GM18499 (cell line): ENCODE data around the gene SSR1.
"Not testable (repeated sequence)": the region's sequence is repeated elsewhere in the genome, so short reads cannot be mapped to it uniquely, and the experiment has no call there.

Experiments
- ATAC-seq: cut with Tn5 transposase; IDR thresholded peaks from one replicate; pipeline ENCODE4 v1.9.1; 2021; ENCODE audit warnings: moderate number of reproducible peaks; ENCODE audit not compliant: insufficient read depth, unreplicated experiment

Gene SSR1

DNA sequence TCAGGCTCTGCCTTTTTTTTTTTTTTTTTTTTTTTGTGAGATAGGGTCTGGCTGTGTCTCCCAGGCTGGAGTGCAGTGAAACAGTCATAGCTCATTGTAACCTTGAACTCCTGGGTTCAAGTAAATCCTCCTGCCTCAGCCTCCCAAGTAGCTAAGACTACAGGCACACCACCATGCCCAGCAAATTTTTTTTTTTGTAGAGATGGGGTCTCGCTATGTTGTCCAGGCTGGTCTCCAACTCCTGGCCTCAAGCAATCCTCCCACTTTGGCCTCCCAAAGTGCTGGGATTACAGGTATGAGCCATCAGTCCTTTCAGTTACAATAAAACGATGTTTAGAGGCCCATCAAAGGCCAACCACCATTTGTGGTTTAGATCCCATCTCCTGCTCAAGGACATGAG, 6.4 kb upstream of the SSR1 start:
- ATAC-seq, result not testable (repeated sequence)

GRCh38 chr6:7317538-7317937, 4.5 kb upstream of the SSR1 start:
- no peak for ATAC-seq

DNA sequence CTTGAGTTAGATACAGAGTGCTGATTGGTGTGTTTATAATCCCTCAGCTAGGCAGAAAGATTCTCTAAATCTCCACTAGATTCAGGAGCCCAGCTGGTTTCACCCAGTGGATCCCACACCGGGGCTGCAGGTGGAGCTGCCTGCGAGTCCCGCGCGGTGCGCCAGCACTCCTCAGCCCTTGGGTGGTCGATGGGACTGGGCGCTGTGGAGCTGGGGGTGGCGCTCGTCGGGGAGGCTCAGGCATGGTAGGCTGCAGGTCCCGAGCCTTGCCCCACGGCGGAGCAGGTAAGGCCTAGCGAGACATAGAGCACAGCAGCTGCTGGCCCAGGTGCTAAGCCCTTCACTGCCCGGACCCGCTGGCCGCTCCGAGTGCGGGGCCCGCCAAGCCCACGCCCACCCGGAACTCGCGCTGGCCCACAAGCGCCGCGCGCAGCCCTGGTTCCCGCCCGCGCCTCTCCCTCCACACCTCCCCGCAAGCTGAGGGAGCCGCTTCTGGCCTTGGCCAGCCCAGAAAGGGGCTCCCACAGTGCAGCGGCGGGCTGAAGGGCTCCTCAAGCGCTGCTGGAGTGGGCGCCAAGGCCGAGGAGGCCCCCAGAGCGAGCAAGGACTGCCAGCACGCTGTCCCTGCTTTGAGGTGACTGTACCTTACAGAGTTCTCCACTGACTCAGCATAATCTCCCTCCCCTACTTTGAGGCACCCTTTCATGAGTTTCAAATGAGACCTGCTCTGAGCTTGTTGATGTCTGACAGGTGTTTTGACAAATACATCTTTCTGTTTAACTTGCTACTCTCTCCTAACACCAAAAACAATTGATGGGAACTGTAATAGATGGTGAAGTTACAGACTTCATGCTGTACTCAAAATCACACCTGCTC, 3.9 kb upstream of the SSR1 start:
- ATAC-seq, result no peak

- no peak for ATAC-seq
These were observed 3.0 kb upstream of the SSR1 start for GRCh38 chr6:7315948-7316365.

GRCh38 chr6:7315087-7315947, 2.3 kb upstream of the SSR1 start:
- not testable (repeated sequence) for ATAC-seq

DNA sequence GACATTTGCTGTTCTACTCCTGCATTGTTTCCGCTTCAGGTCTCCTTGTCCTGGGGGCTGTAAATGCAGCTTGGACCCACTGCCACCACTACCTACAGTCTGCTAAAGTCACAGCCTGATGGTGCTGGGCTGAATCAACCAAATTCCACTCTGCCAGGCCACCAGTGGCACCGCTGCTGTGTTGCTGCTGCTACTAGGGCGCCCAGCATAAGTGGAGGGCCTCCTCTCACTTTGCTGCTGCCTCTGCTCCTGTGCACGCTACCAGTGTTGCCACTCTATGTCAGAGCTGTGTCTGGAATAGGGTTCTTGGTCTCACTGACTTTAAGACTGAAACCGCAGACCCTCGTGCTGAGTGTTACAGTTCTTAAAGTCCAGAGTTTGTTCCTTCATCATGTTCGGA, 1.4 kb upstream of the SSR1 start:
- ATAC-seq, result no peak

GRCh38 chr6:7313505-7314165, 636 bp upstream of the SSR1 start:
- no peak for ATAC-seq

DNA sequence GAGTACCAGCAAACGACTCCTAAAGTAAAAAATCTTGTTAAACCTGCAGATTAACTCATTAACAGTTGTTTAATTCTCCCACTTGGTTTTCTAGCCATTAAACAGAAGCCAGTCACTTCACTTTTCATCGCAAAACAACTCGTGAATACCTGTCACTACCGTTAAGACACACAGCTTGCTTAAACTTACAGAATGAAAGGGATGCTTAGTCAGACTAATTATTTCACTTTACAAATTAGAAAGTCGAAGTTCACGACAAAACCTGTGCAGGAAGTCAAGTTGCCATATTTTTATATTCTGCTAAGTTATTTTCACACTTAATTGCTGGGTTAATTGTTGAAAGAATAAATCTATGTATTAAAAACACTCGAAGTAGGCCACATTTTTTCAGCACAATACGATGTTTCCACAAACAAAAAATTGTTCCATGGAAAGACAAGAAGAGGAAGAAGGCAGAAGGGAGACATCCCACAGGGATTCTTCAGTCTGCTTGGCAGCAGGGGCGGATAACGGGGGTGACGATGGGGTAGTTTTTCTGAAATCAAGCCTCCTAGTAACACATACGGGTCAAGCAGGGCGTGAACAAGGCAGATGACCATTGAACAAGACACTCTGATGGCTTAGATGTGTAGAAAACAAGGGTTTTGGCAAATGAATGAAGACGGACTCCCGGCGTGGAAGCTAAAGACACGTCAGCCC, 933 bp downstream of the SSR1 start:
- ATAC-seq, result peak; percentile 4

DNA sequence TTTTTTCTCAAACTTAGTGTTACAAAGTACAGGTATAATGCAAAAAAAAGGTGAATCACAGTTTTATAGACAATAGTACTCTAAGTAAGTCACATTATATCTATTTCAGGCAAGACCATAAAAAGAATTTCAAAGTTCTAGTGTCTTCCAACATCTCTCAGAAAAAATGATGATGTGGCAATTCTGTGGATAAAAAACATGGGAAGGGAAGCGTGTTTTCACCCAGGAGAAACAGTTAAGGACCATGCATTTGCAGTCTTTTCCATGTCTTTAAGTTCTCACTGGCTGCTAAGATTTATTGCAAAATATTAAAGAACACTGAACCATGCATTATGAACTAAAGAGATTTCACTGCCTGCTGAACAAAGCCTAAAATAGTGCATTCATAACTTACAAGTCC, 1.8 kb downstream of the SSR1 start:
- no peak for ATAC-seq

DNA sequence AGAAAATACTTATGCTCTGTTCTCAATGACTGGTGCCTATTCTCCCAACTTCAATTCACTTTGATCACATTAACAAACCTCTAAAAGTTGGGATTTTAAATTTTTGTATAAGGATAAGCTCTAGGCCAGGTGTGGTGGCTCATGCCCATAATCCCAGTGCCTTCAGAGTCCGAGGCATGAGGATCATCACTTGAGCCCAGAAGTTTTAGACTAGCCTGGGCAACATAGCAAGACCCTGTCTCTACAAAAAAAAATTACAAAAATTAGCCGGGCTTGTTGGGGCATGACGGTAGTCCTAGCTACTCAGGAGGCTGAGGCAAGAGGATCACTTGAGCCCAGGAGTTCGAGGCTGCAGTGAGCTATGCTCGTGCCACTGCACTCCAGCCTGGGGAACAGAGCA, 3.9 kb downstream of the SSR1 start:
- ATAC-seq, result no peak

DNA sequence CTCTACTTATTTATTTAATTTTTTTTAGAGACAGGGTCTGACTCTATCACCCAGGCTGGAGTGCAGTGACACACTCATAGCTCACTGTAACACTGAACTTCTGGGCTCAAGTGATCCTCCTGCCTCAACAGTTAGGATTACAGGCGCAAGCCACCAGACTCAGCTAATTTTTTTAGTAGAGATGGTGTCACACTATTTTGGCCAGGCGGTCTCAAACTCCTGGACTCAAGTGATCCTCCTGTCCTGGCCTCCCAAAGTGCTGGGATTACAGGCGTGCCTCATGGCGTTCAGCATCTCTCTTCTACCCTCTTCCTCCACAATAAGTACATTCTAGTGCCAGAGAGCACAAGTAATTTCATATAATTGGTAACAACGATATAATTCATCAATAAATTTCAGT, 5.5 kb downstream of the SSR1 start:
- no peak for ATAC-seq

- no peak for ATAC-seq
These were observed 8.2 kb downstream of the SSR1 start for GRCh38 chr6:7304821-7305220.

DNA sequence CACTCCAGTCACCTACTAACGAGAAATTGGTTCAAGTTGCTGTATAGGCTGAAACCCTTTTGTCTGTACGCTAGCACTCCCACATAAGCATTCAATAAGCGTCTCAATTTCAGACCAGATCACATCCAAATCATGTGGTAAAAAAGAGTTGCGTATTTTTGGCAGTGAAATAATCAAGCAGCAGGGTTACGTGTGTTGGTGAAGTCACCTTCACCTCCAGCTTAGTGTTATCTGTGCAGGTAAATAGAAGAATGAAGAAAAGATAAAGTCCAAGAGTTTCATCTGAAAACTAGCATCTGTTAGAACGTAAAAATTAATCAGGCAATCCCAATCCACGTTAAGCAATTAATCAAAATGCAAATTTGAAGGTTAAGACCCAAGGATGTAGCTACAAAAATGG, 11.3 kb downstream of the SSR1 start:
- ATAC-seq, result no peak

GRCh38 chr6:7300926-7301325, 12.1 kb downstream of the SSR1 start:
- no peak for ATAC-seq

- ATAC-seq, result no peak
These were observed 14.9 kb downstream of the SSR1 start for GRCh38 chr6:7298113-7298512.

DNA sequence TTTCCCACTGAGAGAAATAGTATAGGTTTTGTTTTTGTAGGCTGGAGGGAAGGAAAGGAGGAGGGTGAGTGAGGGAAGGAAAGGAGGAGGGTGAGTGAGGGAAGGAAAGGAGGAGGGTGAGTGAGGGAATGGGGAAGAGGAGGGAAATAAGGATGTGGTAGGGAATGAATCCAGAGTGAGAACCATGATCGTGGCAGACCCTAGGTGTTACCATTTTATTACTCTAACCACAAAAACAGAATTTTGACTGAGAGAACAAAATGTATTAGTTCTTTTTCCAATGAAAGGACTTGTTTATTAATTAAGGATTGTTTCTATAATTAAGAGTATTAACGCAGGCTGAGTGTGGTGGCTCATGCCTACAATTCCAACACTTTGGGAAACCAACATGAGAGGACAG, 16.4 kb downstream of the SSR1 start:
- ATAC-seq, result no peak

DNA sequence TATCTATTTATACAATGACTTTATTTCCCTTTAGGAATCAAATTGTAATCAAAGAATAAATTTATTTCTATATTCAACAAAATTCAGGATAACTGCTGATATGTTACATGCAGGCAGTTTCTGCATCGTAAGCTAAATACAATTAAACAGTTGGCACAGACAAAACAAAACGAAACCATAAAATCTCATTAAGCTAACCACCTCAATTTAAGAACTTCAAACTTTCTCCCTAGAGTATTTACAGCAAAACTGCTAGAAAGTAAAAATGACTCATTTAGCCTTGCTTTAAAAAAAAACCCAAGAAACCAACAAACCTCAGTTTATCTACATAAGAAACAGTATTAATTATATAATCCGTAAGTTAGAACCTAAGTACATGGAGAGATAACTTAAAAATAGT, 17.1 kb downstream of the SSR1 start:
- no peak for ATAC-seq

DNA sequence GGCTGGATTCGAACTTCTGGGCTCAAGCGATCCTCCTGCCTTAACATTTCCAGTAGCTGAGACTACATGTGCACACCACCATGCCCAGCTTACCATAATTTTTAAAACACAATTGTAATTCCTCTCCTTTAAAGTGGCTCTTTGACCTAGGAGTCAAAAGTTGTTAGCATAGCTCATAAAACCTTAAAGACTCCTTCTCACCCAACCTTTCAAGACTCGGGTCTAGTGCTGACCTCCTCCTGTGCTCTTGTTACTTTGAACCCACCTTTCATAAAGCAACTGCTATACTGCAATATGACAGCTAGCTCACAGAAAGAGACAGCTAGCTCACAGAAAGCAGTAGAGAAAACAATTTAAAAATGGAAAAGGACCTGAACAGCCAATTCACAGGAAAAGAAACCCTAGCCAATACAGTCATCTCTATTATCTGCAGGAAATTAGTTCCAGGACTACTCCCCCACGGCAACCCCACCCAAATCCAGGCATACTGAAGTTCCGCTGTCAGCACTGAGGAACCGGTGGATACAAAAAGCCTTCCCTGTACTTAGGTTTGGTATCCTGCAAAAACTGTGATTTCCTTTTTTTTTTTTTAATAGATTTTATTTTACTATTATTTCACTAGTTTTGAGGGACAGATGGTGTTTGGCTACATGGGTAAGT, 20.3 kb downstream of the SSR1 start:
- ATAC-seq, result no peak

DNA sequence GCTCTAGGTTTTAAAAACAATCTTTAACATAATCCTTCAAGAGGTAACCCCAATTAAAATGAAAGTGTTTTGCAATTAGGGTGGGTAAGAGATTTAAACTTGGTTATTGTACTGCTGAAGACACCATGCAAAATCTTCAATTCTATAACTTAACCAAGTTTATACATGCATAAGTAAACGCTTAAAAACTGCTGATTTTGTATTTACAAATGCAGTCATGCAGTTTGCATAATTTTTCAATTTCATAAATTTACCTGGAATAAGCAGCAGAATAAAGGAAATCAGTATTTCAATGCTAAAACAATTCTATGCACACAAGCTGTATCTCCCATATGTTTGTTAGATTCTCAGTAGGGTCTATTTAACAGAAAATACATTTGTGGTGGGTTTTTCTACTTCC, 22.9 kb downstream of the SSR1 start:
- no peak for ATAC-seq

- ATAC-seq, result no peak
These were observed 27.6 kb downstream of the SSR1 start for GRCh38 chr6:7285416-7285815.
